Measurements from ENCODE around the gene SKI. TPM values are rescaled to one million over a fixed set of nuclear protein-coding genes. Genes with fewer than 3 reads are reported as not detected.

SKI gene
- total and polyA plus RNA-seq, 2 of the 4 experiments (the other 2 are of a cell fraction): 2.3 to 20.1 TPM

GRCh38 chr1:2224170-2224584, 3.9 kb upstream of the SKI start:
- peaks cover 2% of the 10 kb centered on the region; the same call in 1 of the 2 replicates for H3K36me3 ChIP-seq (ENCODE audit: control insufficient read depth, insufficient read depth, low read length)
- H4K8ac ChIP-seq (ENCODE audit: low read depth in 2 of 2, low read length in 2 of 2): no peak overlapping the region
- no peak overlapping the region for H2AK9ac ChIP-seq (replicated peaks; ENCODE audit: low read depth, low read length, poor library complexity)
- DNase-seq (no peak), ATAC-seq (ENCODE audit: low read depth) (no peak)
- H3K79me1 ChIP-seq (ENCODE audit: low read depth in 1 of 2, low read length in 2 of 2): peaks cover 5 to 9% of the 10 kb centered on the region in 2 experiments
- H3K18ac ChIP-seq (ENCODE audit: low read depth, low read length): no peak overlapping the region
- H4K20me1 ChIP-seq (ENCODE audit: insufficient read depth, low read length): peaks cover 6% of the 10 kb centered on the region
- no peak for TF ChIP-seq FOS (IDR thresholded peaks at IDR 0.05; ENCODE audit: low read depth, low read length)
- TF ChIP-seq CTCF (conservative IDR thresholded peaks at IDR 0.05; ENCODE audit: low read depth, low read length): no peak
- TF ChIP-seq MAFK (IDR thresholded peaks at IDR 0.05; ENCODE audit: low read depth, low read length): no peak
- TF ChIP-seq MXI1 (IDR thresholded peaks at IDR 0.05; ENCODE audit: borderline replicate concordance, low read depth, low read length): no peak
- TF ChIP-seq ELK1 (IDR thresholded peaks at IDR 0.05; ENCODE audit: borderline replicate concordance, low read depth, low read length): no peak
- TF ChIP-seq RCOR1 (IDR thresholded peaks at IDR 0.05; ENCODE audit: insufficient replicate concordance, low read length): no peak
- no peak for TF ChIP-seq CHD1 (IDR thresholded peaks at IDR 0.05; ENCODE audit: low read depth, low read length)
- TF ChIP-seq RAD21 (IDR thresholded peaks at IDR 0.05; ENCODE audit: low read length): no peak
- TF ChIP-seq USF2 (IDR thresholded peaks at IDR 0.05; ENCODE audit: low read depth, low read length): no peak
- no peak for TF ChIP-seq NFE2L2 (IDR thresholded peaks at IDR 0.05; ENCODE audit: low read depth, low read length)
- TF ChIP-seq RFX5 (IDR thresholded peaks at IDR 0.05; ENCODE audit: low read depth, low read length): no peak
- no peak for TF ChIP-seq SMC3 (IDR thresholded peaks at IDR 0.05; ENCODE audit: low read depth, low read length)
- TF ChIP-seq CEBPB (IDR thresholded peaks at IDR 0.05; ENCODE audit: low read depth, low read length): no peak
- TF ChIP-seq MAZ (IDR thresholded peaks at IDR 0.05; ENCODE audit: borderline replicate concordance, low read depth, low read length): no peak
- TF ChIP-seq BHLHE40 (IDR thresholded peaks at IDR 0.05; ENCODE audit: low read depth, low read length): no peak
- no peak for TF ChIP-seq POLR2A (IDR thresholded peaks at IDR 0.05; ENCODE audit: low read depth, low read length)
- dilution Hi-C loops (cut with HindIII; ENCODE audit: low sequenced_read_pairs, unreplicated experiment) (no loop called here), intact Hi-C loops (cut with micrococcal nuclease) (no loop called here), in situ Hi-C loops (cut with MboI; ENCODE audit: low sequenced_read_pairs) (no loop called here)
- no peak overlapping the region for H2AFZ ChIP-seq (replicated peaks; ENCODE audit: low read length, poor library complexity)
- H3K4me2 ChIP-seq (ENCODE audit: low read depth, low read length): no peak overlapping the region
- H2BK15ac ChIP-seq (ENCODE audit: low read depth, low read length): no peak overlapping the region
- H3K4me3 ChIP-seq (ENCODE audit: insufficient read depth, low read depth, low read length): no peak overlapping the region
- H3K9me1 ChIP-seq (ENCODE audit: insufficient read depth, low read length): no peaks in the 10 kb centered on the region
- POLR2A ChIA-PET (ENCODE audit: unreplicated experiment): no interaction called here
- 93% methylated on average over 2 of the region's 7 CpGs; no CpG with 5 or more reads in 1 of the 2 experiments for WGBS, 2 experiments (ENCODE audit: extremely low coverage in 2 of 2, insufficient read length in 1 of 2)
- H3K56ac ChIP-seq (ENCODE audit: extremely low read depth, insufficient read depth, low read length): no peak overlapping the region
- CTCF ChIA-PET: interaction anchor here (1.1 kb wide), 2 partner anchors 29 to 157 kb away, joined by 4 to 8 read pairs; partner anchors contain the start of gene FAAP20
- H2BK120ac ChIP-seq (ENCODE audit: low read depth, low read length): no peak overlapping the region
- no peaks in the 10 kb centered on the region for H3K27me3 ChIP-seq (ENCODE audit: control insufficient read depth, insufficient read depth, low read length)
- H2BK20ac ChIP-seq (ENCODE audit: low read depth, low read length): no peak overlapping the region
- no peak overlapping the region for H3K23ac ChIP-seq (ENCODE audit: low read depth, low read length)
- BruUV-seq (replicated peaks): no TSS peak
- H2BK5ac ChIP-seq (ENCODE audit: low read depth, low read length, poor library complexity, severe bottlenecking): no peak overlapping the region
- H3K9ac ChIP-seq (ENCODE audit: low read depth, low read length): no peak overlapping the region
- no peak overlapping the region for H4K91ac ChIP-seq (ENCODE audit: insufficient read depth, low read depth, low read length)
- no peak overlapping the region for H4K5ac ChIP-seq (ENCODE audit: low read depth, low read length)
- H3K27ac ChIP-seq (ENCODE audit: insufficient read depth, low read length): no peak overlapping the region
- H3K4ac ChIP-seq (ENCODE audit: low read depth, low read length): no peak overlapping the region
- H3K4me1 ChIP-seq (ENCODE audit: control insufficient read depth, insufficient read depth, low read length): peaks cover 3% of the 10 kb centered on the region; the same call in 1 of the 2 replicates
- H3K14ac ChIP-seq (replicated peaks; ENCODE audit: low read depth, low read length): no peak overlapping the region
- H3K9me3 ChIP-seq (ENCODE audit: control insufficient read depth, insufficient read depth, low read length): no peaks in the 10 kb centered on the region
- 0 out of 2 replicates have a peak overlapping the region, but pooled peaks have one; percentile 24 for H2AK5ac ChIP-seq (ENCODE audit: low read depth, low read length)
